ENCODE measurements around the gene MPO.

DNA sequence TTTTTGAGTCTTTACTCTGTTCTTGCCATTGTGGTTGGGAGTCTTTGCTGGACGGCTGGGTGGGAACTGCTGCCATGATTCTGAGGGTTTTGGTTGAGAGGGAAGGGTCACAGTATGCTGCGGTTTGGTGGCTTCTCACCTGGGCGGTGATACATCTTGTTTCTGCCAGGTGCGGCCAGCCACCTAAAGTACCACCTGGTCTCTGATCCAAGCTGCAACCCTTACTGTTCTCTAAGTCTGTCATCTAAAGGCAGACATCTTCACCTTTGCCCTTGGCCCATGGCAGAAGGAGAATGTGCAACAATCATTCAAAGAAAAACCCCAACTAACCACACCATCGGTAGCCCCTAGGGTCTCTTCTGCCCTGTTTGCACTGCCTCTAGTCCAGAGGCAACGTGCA is 19.6 kb upstream of the MPO start:
- TF ChIP-seq, protein P1, sequence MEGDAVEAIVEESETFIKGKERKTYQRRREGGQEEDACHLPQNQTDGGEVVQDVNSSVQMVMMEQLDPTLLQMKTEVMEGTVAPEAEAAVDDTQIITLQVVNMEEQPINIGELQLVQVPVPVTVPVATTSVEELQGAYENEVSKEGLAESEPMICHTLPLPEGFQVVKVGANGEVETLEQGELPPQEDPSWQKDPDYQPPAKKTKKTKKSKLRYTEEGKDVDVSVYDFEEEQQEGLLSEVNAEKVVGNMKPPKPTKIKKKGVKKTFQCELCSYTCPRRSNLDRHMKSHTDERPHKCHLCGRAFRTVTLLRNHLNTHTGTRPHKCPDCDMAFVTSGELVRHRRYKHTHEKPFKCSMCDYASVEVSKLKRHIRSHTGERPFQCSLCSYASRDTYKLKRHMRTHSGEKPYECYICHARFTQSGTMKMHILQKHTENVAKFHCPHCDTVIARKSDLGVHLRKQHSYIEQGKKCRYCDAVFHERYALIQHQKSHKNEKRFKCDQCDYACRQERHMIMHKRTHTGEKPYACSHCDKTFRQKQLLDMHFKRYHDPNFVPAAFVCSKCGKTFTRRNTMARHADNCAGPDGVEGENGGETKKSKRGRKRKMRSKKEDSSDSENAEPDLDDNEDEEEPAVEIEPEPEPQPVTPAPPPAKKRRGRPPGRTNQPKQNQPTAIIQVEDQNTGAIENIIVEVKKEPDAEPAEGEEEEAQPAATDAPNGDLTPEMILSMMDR (IDR thresholded peaks at IDR 0.05): no peak
- TF ChIP-seq POLR2A (IDR thresholded peaks at IDR 0.05): no peak
